Middle frontal gyrus (tissue), 1 donor: ENCODE results near the gene ATP13A1.

Experiments used
- DNase-seq: peaks from one replicate; pipeline ENCODE4 v3.0.0-alpha.2; 2015; ENCODE audit warnings: low spot score; ENCODE audit errors: extremely low spot score

Gene ATP13A1

GRCh38 chr19:19645233-19645870, 18.1 kb downstream of the ATP13A1 start:
- DNase-seq: no peak

- no peak for DNase-seq
These were observed 19.5 kb downstream of the ATP13A1 start for GRCh38 chr19:19644054-19644388.

DNA sequence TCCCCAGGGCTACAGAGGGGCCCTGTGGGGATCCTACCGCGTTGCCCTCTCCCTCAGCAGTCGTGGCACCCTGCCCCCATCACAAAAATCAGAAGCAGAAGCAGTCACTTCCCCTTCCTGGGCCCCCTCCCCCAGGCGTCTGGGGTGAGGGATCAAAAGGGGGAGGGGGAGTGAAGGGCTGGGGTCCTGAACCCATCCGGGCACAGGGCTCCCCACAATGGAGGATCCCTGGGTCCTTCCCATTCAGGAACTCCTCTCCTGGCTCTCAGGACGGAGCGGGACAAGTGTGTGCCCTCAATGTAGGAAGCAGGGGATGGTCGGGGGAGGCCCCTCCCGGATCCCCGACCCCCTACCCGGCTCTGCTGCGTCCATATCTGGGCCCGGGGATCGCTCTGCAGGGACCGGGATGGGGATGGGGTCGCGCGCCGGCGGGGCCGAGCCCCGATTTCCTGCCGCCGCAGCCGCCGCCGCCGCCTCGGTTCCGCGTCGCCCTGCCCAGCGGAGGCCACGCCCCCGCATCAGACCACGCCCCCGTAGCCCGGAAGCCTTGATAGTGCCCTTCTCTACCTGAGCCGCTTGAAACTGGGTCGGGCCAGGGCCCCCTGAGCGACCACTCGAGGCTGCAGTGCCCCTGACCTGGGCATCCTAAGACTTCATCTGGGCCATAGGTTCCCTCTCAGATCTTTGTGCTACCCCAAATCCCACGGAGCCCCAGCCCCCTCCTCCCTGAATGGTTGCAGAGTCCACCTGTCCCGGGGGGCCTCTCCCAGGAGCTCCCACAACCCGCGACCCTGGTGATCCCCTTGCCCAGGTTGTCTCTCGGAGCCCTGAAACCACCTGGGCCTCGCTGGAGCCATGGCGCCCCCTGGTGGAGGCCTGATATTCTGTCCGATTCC, 20.1 kb downstream of the ATP13A1 start, which contains the start of gene GMIP:
TSS of gene GMIP (minus strand) at position 500 of the 896 bp plus-strand sequence. CDS start at position 372, 128 bp downstream.
- DNase-seq: peak; percentile 19

- DNase-seq: no peak
These were observed 20.8 kb downstream of the ATP13A1 start for GRCh38 chr19:19642506-19643157.

DNA sequence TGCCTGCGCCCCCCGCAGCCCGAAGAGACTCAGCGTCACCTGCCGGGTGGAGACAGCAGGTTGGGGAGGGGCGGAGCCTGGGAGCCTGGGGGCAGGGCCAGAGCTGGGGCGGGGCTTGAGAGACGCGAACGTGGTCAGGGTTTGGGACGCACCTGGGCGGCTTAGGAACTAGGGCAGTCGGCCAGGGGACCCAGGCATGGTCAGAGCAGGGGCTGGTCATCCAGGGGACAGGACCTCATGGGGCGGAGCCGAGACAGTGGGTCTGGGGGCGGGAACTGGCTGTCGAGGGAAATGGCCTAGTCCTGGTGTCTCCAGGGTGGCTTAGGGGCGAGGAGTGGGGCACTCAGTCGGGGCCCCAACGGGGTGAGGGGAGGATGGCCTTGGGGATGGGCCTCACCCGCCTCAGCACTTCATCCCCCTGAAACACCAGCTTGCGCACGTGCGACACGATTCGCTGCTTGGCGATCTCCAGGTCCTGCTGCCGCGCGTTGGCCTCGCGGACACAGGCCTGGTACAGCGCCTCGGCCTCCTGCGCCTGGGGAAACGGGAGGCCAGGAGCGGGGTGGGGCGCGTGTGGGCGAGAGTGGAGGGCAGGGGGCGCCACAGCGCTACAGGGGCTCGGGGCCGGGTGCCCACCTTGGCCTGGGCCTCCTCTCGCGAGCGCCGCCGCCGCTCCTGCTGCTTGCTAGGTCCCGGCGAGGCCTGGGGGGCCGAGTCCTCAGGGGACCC, 25.8 kb downstream of the ATP13A1 start:
- DNase-seq: no peak

- no peak for DNase-seq
These were observed 26.3 kb downstream of the ATP13A1 start for GRCh38 chr19:19637186-19637522.

- no peak for DNase-seq
These were observed 26.8 kb downstream of the ATP13A1 start for GRCh38 chr19:19636573-19637185.

DNA sequence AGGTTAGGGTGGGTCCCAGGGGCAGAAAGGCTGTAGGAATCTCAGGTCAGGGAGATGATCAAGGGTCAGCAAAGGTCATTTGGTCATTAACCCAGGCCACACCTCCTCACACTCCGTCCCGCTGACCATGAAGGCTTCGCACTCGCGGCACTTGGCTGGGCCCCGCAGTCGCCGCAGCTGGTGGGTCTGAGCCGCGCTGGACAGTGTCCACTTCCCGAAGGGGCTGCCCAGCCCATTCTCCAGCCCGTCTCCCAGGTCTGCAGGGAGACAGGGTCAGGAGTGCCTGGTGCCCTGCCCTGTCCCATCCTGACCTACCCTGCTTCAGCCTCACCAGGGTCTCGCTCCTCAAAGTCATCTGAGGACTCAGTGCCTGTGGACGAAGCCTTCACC, 28.2 kb downstream of the ATP13A1 start:
- DNase-seq: no peak

DNA sequence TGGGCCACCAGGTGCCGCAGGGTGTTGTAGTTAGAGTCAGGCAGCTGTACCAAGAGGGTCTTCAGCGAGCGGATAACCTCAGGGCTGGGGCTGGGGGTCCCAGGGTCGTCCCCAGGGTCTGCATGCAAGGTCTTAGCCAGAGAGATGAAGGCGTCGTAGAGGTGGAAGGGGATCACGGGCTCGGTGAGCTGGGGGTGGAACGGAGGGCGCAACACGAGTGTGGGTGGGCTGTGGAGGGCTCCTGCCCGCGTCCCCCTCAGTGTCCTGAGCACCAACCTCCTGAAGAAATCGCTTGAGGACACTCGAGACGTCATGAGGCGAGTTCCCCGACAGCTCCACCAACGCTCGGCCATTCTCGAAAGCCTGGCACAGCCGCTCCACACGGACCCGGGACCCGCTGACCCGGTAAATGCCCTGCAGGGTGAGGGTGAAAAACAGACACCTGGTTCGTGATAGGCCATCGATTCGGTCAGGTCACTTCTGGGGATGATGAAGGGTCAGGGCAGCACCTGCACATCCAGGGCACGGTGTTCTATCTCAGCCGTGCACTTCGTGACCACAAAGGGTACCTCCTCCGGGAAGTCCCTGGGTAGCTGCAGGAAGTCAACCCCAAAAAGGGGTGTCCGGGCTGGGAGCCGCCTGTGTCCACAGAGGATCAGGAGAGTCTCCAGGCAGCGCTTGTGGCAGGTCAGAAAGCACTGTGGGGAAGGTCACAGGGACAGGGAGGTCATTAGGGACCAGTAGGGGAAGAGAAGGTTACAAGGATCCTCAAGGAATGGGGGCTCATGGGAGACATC, 28.8 kb downstream of the ATP13A1 start:
- DNase-seq: no peak

DNA sequence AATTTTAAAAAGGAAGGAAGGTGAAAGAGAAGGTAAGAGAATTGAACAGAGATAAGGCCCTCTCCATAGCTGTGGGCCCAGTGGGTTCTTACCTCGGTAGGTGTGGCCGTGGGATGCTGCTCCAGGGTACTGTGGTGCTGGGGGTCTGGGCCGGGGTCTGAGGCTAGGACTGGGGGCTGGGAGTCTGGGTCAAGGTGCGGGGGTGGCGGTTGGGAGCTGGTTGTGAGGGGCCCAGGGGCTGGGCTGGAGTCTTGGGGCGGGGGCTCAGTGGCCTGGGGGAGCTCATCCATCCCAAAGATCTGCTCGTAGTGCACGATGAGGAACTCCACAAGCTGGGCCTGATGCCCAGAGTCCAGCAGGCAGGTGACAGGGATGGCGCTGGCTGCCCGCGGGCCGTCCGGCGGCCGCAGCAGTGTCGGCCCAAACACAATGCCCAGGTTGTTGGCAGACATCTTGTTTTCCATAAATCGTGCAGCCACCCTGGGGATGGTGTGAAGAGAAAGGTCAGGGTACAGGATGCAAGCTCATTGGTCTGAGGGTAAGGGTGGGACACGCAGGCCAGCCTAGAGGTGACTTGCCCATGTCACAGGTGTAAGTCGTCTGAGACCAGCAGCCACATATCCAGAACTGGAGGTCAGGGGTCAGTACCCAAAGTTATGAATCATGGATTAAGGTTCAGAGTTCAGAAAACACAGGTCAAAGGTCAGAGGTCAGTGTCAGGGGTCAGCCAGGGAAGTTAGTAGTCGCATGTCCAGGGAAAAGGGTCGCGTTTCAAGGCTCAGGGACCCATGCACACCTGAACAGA, 29.6 kb downstream of the ATP13A1 start:
- no peak for DNase-seq

- DNase-seq: no peak
These were observed 30.8 kb downstream of the ATP13A1 start for GRCh38 chr19:19632661-19633060.

DNA sequence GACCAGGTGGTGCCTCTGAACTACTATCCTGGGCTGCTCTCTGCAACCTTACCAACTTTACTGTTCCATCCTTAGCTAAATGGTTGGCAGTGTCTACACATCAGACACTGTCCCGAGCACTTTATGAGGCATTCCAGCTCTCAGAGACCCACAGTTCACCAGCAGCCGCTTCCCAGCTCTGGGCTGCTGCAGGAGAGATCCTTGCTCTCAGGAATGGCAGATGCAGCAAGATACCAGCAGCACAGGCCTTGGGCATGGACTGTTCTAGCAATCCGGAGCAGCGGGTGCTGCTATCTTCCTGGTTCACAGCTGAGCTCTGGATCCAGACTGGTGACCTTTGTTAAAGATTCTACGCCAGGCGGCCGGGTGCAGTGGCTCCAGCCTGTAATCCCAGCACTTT, 32.1 kb downstream of the ATP13A1 start:
- DNase-seq: no peak

DNA sequence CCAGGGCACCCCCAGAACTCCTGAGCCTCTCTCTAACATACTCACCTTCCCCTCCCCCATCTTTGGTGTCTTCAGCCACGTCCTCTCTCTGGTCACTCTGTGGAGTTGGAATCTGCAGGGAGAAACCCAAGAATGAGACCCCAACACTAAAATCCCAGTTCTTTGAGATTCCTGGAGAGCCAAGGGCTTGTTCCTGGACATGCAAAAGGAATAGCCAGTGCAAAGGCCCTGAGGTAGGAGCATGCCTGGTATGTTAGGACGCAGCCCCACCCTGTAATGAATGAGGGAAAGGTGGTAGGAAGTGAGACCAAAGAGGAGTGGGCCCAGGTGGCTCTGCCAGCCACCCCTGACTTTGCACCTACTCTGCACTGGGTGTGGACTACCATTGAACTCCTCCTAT, 33.0 kb downstream of the ATP13A1 start:
- DNase-seq: no peak

- no peak for DNase-seq
These were observed 33.4 kb downstream of the ATP13A1 start for GRCh38 chr19:19630062-19630414.

- DNase-seq: no peak
These were observed 34.9 kb downstream of the ATP13A1 start for GRCh38 chr19:19628501-19629134.

DNA sequence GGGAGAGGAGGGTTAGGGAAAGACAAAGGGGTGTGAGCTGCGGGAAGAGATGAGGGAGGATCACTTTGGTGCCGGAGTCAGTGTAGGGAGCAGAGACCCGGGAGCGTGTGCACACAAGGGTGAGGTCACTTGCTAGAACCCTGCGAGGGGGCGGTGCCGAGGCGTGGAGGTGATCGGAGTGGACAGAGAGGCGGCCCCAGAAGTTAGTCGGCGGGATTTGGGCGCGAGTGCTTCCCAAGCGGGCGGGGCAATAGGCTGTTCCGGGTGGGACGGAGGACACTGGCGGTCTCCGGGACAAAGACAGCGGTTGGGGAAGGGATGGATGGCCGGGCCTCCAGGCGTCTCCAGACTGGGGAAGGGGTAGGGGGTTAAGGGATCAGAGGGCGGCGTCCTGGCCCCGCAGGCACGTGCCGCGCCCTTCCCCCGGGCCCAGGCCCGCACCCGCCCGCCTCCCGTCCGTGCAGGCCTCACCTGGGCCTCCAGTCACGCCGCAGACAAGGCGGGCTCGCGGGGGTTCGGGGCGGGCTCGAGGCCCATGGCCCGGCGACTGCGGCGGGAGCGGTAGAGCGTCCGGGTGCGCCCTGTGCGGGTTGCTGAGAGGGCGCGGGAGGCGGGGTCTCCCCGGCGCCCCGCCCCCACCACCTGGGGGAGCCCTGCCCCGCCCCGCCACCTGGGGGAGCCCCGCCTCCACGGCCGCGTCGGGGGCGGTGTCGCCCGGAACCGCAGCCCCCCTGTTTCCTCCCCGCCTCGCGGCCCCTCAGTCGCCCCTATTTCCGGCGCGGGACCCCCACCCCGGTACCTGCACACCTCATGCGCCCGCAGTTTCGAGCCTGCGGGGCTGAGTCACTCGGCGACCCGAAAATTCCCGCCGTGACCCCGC, 35.6 kb downstream of the ATP13A1 start, which contains the start of gene LPAR2:
TSS of gene LPAR2 (minus strand) at position 600 of the 880 bp plus-strand sequence. CDS start 945 bp downstream, outside the sequence.
- DNase-seq: no peak

DNA sequence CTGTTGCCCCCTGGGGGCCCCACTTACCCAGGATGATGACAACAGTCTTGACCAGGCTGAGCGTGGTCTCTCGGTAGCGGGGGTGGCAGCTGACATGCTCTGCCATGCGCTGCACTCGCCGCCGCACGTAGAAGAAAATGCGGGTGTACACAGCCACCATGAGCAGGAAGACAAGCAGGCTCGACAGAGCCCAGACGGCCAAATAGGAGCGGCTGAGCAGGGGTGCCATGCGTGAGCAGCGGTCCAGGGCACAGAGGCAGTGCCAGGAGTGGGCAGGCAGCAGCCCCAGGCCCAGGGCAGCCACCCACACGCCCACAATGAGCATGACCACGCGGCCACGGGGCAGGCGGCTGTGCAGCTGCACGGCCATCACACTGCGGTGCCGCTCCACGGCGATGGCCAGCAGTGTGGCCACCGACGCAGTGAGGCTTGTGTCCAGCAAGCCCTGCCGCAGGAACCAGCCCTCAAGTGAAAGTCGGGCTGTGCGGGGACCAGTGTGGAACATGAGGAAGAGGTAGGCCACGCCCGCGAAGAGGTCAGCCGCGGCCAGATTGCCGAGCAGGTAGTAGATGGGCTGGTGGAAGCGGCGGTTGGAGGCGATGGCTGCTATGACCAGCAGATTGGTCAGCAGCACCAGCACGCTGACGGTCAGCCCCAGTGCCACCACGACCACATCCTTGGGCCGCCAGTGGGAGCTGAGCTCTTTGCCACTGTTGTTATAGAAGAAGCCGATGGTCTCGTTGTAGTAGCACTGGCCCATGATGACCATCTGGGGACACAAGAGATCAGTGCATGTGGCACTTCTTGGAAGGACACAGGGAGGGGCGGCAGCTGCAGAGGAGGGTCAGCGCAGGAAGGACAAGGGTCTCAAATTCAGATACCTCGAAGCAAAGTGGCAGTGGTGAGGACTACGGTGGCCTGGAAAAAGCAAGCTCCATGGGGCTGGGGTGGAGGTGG, 36.7 kb downstream of the ATP13A1 start:
- no peak for DNase-seq
